Renal cortex interstitium (tissue), 11 donors: ENCODE results near the gene NR5A2. TPM values are rescaled to one million over a fixed set of nuclear protein-coding genes. Genes with fewer than 3 reads are reported as not detected.

Experiments
- DNase-seq, 11 donors: peaks; one replicate each; pipeline ENCODE4 v3.0.0-alpha.2; 2013; ENCODE audit warnings: low read depth in 9 of 11, low spot score in 4 of 11; ENCODE audit errors: extremely low read depth in 1 of 11
- polyA plus RNA-seq, 3 donors: library from polyadenylated mRNA; unstranded; fragments of 120-200 nt; gene quantifications; one replicate each; pipeline ENCODE4 v1.2.1, GENCODE V29; 2013; ENCODE audit not compliant: insufficient read length in 3 of 3

Gene NR5A2
- polyA plus RNA-seq, 3 donors: 2.0 to 2.5 (median 2.5) TPM

DNA sequence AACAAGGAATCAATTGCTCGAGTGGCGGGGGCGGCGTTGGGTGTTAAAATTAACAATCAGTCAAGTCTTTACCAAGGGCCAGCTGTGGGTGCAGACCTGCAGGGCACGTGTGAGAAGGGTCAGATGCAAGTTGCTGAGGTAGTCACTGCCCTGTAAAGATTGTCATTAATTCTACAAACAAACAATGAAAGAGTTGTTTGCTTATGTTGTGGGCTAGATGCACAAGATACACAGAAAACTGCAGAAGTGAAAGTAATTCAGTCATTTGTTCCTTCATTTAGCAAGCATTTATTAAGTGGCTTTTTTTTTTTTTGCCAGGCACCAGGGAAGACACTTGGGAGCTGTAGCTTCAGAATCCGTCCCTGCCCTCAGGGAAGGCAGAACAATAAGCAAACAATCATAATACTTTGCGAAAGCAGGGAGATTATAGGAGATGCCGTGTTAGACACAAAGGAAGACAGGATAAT lies 79.5 kb downstream of the NR5A2 start:
- no peak for DNase-seq

DNA sequence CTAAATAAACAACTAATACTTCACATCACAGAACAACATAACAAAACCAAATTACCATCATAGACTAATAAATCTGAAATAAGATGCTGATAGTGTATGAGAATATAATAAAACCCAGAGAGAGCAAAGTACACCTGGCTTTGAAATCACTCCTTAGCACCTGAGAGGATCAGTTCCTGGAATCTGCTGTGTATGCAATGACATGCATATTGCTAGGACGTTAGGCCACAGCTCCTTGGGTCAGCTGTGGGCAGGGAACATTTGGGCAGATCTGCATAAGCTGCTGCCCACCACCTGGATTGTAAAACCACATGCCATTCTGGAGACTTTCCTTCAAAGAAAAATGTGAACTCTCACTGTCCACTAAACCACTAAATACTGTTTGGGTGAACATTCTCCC lies 81.1 kb downstream of the NR5A2 start:
- DNase-seq: no peak

GRCh38 chr1:200112290-200112689 lies 84.8 kb downstream of the NR5A2 start:
- no peak for DNase-seq

DNA sequence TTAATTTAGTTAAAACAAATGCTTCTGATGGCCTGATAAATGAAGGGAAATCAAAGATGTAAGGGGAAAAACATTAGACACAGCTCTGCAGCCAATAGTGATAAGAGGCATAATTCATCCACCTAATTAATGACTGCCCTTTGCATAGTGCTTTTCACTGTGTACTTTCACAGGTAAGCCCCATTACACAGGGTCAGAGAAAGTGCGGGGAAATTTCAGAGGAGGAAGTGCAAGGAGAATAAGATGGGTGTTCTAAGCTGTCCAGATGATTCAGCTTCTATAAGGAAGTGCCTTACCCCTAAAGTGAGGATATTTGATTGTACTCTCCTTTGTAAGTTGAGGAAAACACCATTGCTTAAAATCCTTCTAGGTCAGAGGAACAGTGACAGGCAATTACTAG lies 88.0 kb downstream of the NR5A2 start:
- DNase-seq: no peak

DNA sequence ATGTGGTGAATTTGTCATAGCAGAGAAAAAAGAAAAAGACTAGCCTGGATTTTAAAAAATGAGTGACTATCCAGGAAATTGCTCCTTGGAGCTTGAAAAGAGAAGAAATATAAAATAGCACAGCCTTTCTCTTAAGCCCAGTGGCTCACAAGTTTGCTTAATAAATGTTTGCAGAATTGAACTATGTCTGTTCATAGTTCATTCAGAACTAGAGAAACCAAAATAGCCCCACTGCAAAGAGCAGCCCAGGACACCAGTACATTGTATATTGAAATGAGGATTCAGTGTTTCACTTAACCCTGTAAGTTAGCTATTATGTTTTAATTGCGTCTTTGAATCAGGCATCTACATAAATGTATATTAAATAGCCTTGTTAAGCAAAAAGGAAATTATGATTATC lies 88.8 kb downstream of the NR5A2 start:
- no peak for DNase-seq

DNA sequence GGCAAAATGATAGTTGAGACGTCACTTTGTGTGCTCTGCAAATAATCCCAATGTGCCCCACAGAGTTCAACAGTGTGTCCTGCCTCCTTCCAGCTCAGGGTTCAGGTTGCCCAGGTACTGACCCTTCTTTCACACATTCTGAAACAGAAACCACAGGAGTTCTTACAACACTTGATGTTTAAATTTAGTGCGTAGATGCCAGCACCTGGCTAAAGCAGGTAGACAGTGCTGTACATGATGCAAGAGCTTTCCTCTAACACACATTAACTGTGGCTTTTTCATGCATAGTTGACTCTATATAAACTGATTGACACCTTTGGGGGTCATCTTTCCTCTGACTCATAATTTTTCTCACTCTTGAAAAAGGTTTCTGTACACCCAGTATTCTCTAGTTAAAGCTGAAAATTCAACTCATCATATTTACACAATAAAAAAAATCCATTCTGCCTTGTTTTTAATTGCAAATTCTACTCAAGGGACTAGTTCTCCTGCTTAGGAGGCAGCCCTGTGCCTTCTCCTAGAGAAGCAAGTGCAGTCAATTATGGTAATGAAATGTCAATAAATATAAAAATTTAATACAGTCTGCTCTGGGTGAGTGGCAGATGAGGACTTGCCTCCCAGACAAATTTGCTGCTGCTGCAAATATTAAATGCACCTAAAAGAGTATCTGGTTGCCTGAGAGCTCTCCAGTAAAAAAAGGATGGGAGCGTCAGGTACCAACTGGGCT lies 91.4 kb downstream of the NR5A2 start:
- DNase-seq: no peak

- DNase-seq: no peak
These were observed 93.9 kb downstream of the NR5A2 start for GRCh38 chr1:200121421-200121820.

GRCh38 chr1:200124309-200124708 lies 96.8 kb downstream of the NR5A2 start:
- DNase-seq: no peak

DNA sequence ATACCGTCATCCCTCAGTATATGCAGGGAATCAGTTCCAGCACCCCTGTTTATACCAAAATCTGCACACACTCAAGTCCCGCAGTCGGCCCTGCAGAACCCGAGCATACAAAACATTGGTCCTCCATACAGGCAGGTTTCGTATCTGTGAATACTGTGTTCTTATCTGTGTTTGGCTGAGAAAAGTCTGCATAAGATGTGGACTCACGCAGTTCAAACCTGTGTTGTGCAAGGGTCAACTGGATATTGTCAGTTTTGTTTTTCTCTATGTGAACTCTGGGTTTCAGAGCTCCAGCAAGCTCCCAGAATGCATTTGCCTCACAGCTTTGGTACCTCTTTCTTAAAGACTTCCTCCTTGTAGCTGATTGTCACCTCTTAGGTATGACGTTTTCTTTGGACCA lies 100.6 kb downstream of the NR5A2 start:
- no peak for DNase-seq

GRCh38 chr1:200128944-200129879 lies 101.7 kb downstream of the NR5A2 start:
- DNase-seq: no peak

DNA sequence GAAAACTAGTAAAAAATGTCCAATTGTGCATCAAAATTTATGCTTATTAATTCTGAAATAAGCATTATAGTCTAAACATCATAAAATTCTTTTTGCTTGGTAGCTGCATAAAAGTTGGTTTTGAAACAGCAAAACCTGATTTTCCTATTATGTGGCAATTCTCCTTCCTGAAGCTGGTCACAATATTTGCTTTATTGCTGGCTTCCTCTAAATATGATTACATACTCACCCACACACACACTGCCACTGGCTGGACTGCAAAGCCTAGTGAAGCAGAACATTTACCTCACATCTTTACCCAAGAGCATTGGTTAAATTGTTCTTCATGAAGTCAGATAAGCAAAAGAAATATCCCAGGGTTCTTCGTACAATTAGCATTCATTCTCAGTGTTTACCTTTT lies 103.0 kb downstream of the NR5A2 start:
- peak in 1 of 11 donors; percentile 1 for DNase-seq

DNA sequence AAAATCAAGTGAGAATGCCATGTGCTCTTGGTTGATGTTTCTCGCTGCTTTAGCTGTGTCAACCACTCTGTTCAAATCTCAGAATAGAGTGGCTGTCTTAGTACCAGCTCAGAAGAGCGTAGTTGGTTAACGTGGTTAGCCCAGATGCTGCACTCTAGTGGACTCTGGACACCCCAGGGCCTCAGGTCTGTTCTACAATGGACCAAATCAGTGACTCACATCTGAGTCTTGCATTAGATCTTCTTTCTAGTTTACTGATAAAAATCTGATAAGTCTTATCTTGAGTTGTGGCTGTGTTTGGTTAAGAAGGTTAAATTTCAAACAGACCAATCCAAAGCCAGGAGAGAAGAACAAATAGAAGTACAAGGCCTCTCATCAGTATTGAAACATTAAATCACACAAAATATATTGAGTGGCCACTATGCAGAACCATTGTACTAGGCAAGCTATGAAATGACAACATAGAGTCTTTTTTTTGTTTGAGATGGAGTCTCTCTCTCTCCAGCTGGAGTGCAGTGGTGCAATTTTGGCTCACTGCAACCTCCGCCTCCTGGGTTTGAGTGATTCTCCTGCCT lies 104.1 kb downstream of the NR5A2 start:
- no peak for DNase-seq

- no peak for DNase-seq
These were observed 105.6 kb downstream of the NR5A2 start for GRCh38 chr1:200133123-200133522.

DNA sequence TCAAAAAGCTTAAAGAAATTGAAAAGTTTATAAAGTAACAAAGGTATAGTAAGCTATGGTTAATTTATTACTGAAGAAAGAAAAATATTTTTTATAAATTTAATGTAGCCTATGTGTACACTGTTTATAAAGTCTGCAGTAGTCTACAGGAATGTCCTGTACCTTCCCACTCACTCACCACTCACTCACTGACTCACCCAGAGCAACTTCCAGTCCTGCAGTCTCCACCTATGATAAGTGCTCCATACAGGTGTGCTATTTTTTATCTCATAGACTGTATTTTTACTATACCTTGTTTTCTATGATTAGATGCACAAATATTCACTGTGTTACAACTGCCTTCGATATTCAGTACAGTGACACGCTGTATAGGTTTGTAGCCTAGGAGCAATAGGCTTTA lies 106.6 kb downstream of the NR5A2 start:
- no peak for DNase-seq

- DNase-seq: no peak
These were observed 108.9 kb downstream of the NR5A2 start for GRCh38 chr1:200136384-200136783.

- peak in 3 of 11 donors; percentile 1 to 20 (median 11) for DNase-seq
These were observed 112.2 kb downstream of the NR5A2 start for GRCh38 chr1:200139661-200140250.

DNA sequence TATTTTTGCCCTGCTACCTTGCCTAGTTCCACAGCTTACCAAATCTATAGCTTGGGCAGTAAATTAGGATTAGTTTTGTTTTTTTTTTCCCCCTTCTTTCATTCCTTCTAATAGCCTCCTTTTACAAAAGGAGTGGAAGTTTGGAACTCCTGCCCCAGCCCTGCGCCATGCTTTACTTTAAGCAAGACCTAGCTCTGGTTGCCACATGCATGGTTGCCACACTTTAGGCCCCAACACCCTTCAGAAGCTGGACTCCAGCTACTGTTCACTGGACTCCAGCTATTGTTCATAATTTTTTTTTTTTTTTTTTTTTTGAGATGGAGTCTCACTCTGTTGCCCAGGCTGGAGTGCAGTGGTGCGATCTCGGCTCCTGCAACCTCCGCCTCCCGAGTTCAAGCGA lies 115.8 kb downstream of the NR5A2 start:
- DNase-seq: no peak

GRCh38 chr1:200146100-200146499 lies 118.6 kb downstream of the NR5A2 start:
- DNase-seq: no peak

GRCh38 chr1:200147094-200147493 lies 119.6 kb downstream of the NR5A2 start:
- DNase-seq: no peak

DNA sequence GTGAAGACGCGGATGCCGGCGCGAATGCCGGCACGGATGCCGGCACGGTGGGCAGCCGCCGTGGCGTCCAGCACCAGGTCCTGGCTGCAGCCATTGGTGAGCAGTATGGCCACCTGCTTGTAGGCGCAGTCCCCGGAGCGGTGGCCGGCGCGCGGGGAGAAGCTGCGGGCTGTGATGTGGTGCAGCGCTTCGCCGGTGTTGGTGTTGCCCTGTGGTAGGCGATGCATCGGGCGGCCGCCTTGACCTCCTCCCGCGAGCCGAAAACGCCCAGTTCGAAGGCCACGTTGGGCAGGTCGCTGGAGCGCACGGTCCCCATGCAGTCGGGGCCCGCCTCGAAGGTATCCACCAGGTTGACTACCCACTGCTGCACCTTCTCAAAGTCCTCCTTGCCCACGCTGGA lies 120.2 kb downstream of the NR5A2 start:
- no peak for DNase-seq
